IMR-90 (cell line): ENCODE measurements around the gene SOS1. TPM values are rescaled to one million over a fixed set of nuclear protein-coding genes. Genes with fewer than 3 reads are reported as not detected.

Experiments
- ATAC-seq: fragments of 200-7000 bp; cut with Tn5 transposase; 2 replicates; pipeline ENCODE4 v1.9.1; 2020; ENCODE audit warnings: low read depth, mild to moderate bottlenecking, moderate library complexity
- BruUV-seq: library from RNA; stranded (reverse); fragments of 400-500 nt; replicated peaks from 2 replicates; lab custom pipeline; 2021; lab: Mats Ljungman, UMichigan
- CTCF ChIA-PET: fragments of 300-600 bp; formaldehyde crosslinking; extraction: SDS; loops from one replicate; lab custom pipeline; 2021; ENCODE audit warnings: antibody characterized with exemption; lab: Yijun Ruan, JAX
- POLR2A ChIA-PET: fragments of 300-600 bp; sonication (Branson Sonifier 250); formaldehyde crosslinking; loops from one replicate; lab custom pipeline; 2022; ENCODE audit warnings: antibody characterized with exemption; ENCODE audit not compliant: unreplicated experiment; lab: Charles Lee
- DNase-seq: peaks from one replicate; pipeline ENCODE4 v3.0.0; 2013
- H2AFZ ChIP-seq: replicated peaks from 2 replicates; pipeline ENCODE3; 2013; ENCODE audit warnings: low read length, mild to moderate bottlenecking; ENCODE audit not compliant: poor library complexity
- H2AK5ac ChIP-seq: 2 replicates; pipeline ENCODE4 v1.6.1; 2013; ENCODE audit warnings: low read depth, low read length, inconsistent platforms
- H2AK9ac ChIP-seq: replicated peaks from 2 replicates; pipeline ENCODE3; 2013; ENCODE audit warnings: mild to moderate bottlenecking, low read depth, low read length, moderate library complexity; ENCODE audit not compliant: poor library complexity
- H2BK120ac ChIP-seq: 2 replicates; pipeline ENCODE4 v1.6.1; 2013; ENCODE audit warnings: low read depth, low read length, inconsistent platforms
- H2BK15ac ChIP-seq: 3 replicates; pipeline ENCODE4 v1.6.1; 2013; ENCODE audit warnings: low read depth, low read length, inconsistent platforms
- H2BK20ac ChIP-seq: 2 replicates; pipeline ENCODE4 v1.6.1; 2013; ENCODE audit warnings: low read depth, mild to moderate bottlenecking, inconsistent platforms, low read length, moderate library complexity
- H2BK5ac ChIP-seq: 2 replicates; pipeline ENCODE4 v1.6.1; 2013; ENCODE audit warnings: mild to moderate bottlenecking, low read depth, low read length, inconsistent platforms; ENCODE audit not compliant: poor library complexity, severe bottlenecking
- H3K14ac ChIP-seq: replicated peaks from 2 replicates; pipeline ENCODE4 v1.6.1; 2013; ENCODE audit warnings: low read depth, low read length, inconsistent platforms
- H3K18ac ChIP-seq: 2 replicates; pipeline ENCODE4 v1.6.1; 2013; ENCODE audit warnings: low read depth, low read length, control low read depth
- H3K23ac ChIP-seq: 2 replicates; pipeline ENCODE4 v1.6.1; 2013; ENCODE audit warnings: low read depth, low read length, inconsistent platforms
- H3K27ac ChIP-seq: 2 replicates; pipeline ENCODE4 v1.5.1; 2013; ENCODE audit warnings: mild to moderate bottlenecking, control low read depth, low read length; ENCODE audit not compliant: insufficient read depth
- H3K27me3 ChIP-seq: 2 replicates; pipeline ENCODE4 v1.6.1; 2013; ENCODE audit warnings: low read length; ENCODE audit not compliant: control insufficient read depth, insufficient read depth
- H3K36me3 ChIP-seq: 2 replicates; pipeline ENCODE4 v1.6.1; 2013; ENCODE audit warnings: low read length, mixed read lengths; ENCODE audit not compliant: control insufficient read depth, insufficient read depth
- H3K4ac ChIP-seq: 2 replicates; pipeline ENCODE4 v1.6.1; 2013; ENCODE audit warnings: low read depth, low read length, inconsistent platforms
- H3K4me1 ChIP-seq: 2 replicates; pipeline ENCODE4 v1.6.1; 2013; ENCODE audit warnings: low read length, mixed read lengths; ENCODE audit not compliant: control insufficient read depth, insufficient read depth
- H3K4me2 ChIP-seq: 2 replicates; pipeline ENCODE4 v1.6.1; 2013; ENCODE audit warnings: low read depth, mild to moderate bottlenecking, control low read depth, low read length, moderate library complexity
- H3K4me3 ChIP-seq: 2 replicates; pipeline ENCODE4 v1.5.1; 2013; ENCODE audit warnings: low read depth, mild to moderate bottlenecking, control low read depth, low read length, moderate library complexity; ENCODE audit not compliant: insufficient read depth
- H3K56ac ChIP-seq: 2 replicates; pipeline ENCODE4 v1.6.1; 2013; ENCODE audit warnings: low read length, inconsistent platforms; ENCODE audit not compliant: insufficient read depth; ENCODE audit errors: extremely low read depth
- H3K79me1 ChIP-seq, 2 experiments: 2 replicates each; pipeline ENCODE4 v1.6.1; 2013; ENCODE audit warnings: low read length in 2 of 2, inconsistent platforms in 1 of 2, low read depth in 1 of 2
- H3K9ac ChIP-seq: 2 replicates; pipeline ENCODE4 v1.6.1; 2013; ENCODE audit warnings: low read depth, low read length, control low read depth
- H3K9me1 ChIP-seq: 2 replicates; pipeline ENCODE4 v1.6.1; 2013; ENCODE audit warnings: low read length, inconsistent platforms; ENCODE audit not compliant: insufficient read depth
- H3K9me3 ChIP-seq: 2 replicates; pipeline ENCODE4 v1.6.1; 2013; ENCODE audit warnings: low read length; ENCODE audit not compliant: control insufficient read depth, insufficient read depth
- H4K20me1 ChIP-seq: 2 replicates; pipeline ENCODE4 v1.6.1; 2013; ENCODE audit warnings: low read length, inconsistent platforms; ENCODE audit not compliant: insufficient read depth
- H4K5ac ChIP-seq: 2 replicates; pipeline ENCODE4 v1.6.1; 2013; ENCODE audit warnings: mild to moderate bottlenecking, low read depth, low read length, control low read depth
- H4K8ac ChIP-seq, 2 experiments: 2 replicates each; pipeline ENCODE4 v1.6.1; 2013; ENCODE audit warnings: low read depth in 2 of 2, low read length in 2 of 2, control low read depth in 1 of 2, inconsistent platforms in 1 of 2
- H4K91ac ChIP-seq: 2 replicates; pipeline ENCODE4 v1.6.1; 2013; ENCODE audit warnings: low read depth, low read length, inconsistent platforms; ENCODE audit not compliant: insufficient read depth
- BHLHE40 ChIP-seq: fragments of 150-350 bp; IDR thresholded peaks from 2 replicates; pipeline ENCODE4 v1.6.1; 2016; ENCODE audit warnings: mild to moderate bottlenecking, low read depth, low read length
- CEBPB ChIP-seq: IDR thresholded peaks from 2 replicates; pipeline ENCODE4 v1.6.1; 2012; ENCODE audit warnings: low read depth, low read length, improper control_type of control experiment
- CHD1 ChIP-seq: IDR thresholded peaks from 2 replicates; pipeline ENCODE4 v1.6.1; 2012; ENCODE audit warnings: low read depth, low read length, improper control_type of control experiment
- FOS ChIP-seq: fragments of 150-350 bp; IDR thresholded peaks from 2 replicates; pipeline ENCODE4 v1.6.1; 2016; ENCODE audit warnings: low read depth, low read length
- MAFK ChIP-seq: IDR thresholded peaks from 2 replicates; pipeline ENCODE4 v1.6.1; 2012; ENCODE audit warnings: low read depth, low read length, improper control_type of control experiment
- MAZ ChIP-seq: IDR thresholded peaks from 2 replicates; pipeline ENCODE4 v1.6.1; 2012; ENCODE audit warnings: low read depth, mild to moderate bottlenecking, low read length, improper control_type of control experiment, moderate library complexity, borderline replicate concordance
- MXI1 ChIP-seq: IDR thresholded peaks from 2 replicates; pipeline ENCODE4 v1.6.1; 2012; ENCODE audit warnings: low read depth, mild to moderate bottlenecking, low read length, moderate library complexity, borderline replicate concordance
- POLR2A ChIP-seq: IDR thresholded peaks from 2 replicates; pipeline ENCODE4 v1.6.1; 2012; ENCODE audit warnings: mild to moderate bottlenecking, low read depth, low read length
- RCOR1 ChIP-seq: IDR thresholded peaks from 2 replicates; pipeline ENCODE4 v1.6.1; 2012; ENCODE audit warnings: mild to moderate bottlenecking, low read length, improper control_type of control experiment; ENCODE audit not compliant: insufficient replicate concordance
- RFX5 ChIP-seq: IDR thresholded peaks from 2 replicates; pipeline ENCODE4 v1.8.0; 2012; ENCODE audit warnings: low read depth, mild to moderate bottlenecking, low read length, moderate library complexity
- SMC3 ChIP-seq: fragments of 150-350 bp; IDR thresholded peaks from 2 replicates; pipeline ENCODE4 v1.6.1; 2016; ENCODE audit warnings: low read depth, mild to moderate bottlenecking, antibody characterized with exemption, low read length, moderate library complexity
- USF2 ChIP-seq: fragments of 150-350 bp; IDR thresholded peaks from 2 replicates; pipeline ENCODE4 v1.6.1; 2017; ENCODE audit warnings: mild to moderate bottlenecking, antibody characterized with exemption, low read length, low read depth
- WGBS, 2 experiments: methylation state at CpG; one replicate each; pipeline versions ENCODE4 v1.1.5 to v1.1.7; 2013; ENCODE audit warnings: missing lambda C conversion rate in 2 of 2; ENCODE audit not compliant: insufficient read length in 1 of 2; ENCODE audit errors: extremely low coverage in 2 of 2; 5-methylcytosine and 5-hydroxymethylcytosine counted together
- dilution Hi-C: fragments of 300-500 bp; cut with HindIII; formaldehyde crosslinking; loops from one replicate; pipeline ENCODE4 v1.14.3; 2018; ENCODE audit warnings: low sequenced_read_pairs; ENCODE audit not compliant: unreplicated experiment
- in situ Hi-C: fragments of 300-500 bp; cut with MboI; formaldehyde crosslinking; loops from 3 replicates; pipeline ENCODE4 v1.14.3; 2019; ENCODE audit warnings: low sequenced_read_pairs, inconsistent platforms, mixed read lengths
- intact Hi-C: fragments of 100-400 bp; cut with micrococcal nuclease; formaldehyde crosslinking; loops from 2 replicates; pipeline ENCODE4 v1.10.0; 2022
- polyA plus RNA-seq, 3 experiments: library from polyadenylated mRNA; depleted of rRNA; stranded (reverse); fragments of >200 nt; gene quantifications; 2 replicates each; pipeline ENCODE4 v1.2.3, GENCODE V29; 2012; ENCODE audit warnings: low replicate concordance in 1 of 3
- total RNA-seq: library from RNA; depleted of rRNA; stranded (reverse); fragments of >200 nt; gene quantifications from 2 replicates; pipeline ENCODE4 v1.2.3, GENCODE V29; 2012
- TF ChIP-seq, protein P1 (sequence below): fragments of 150-350 bp; IDR thresholded peaks from 2 replicates; pipeline ENCODE4 v1.6.1; 2016; ENCODE audit warnings: low read depth, mild to moderate bottlenecking, low read length, moderate library complexity, borderline replicate concordance
- TF ChIP-seq, protein P2 (sequence below): conservative IDR thresholded peaks from 2 replicates; pipeline ENCODE4 v1.5.1; 2012; ENCODE audit warnings: mild to moderate bottlenecking, low read depth, low read length, improper control_type of control experiment

The SOS1 gene
- total and polyA plus RNA-seq, 2 of the 4 experiments (the other 2 are of a cell fraction): 8.2 to 11.2 TPM

- dilution Hi-C loops (no loop called here), intact Hi-C loops (no loop called here), in situ Hi-C loops (no loop called here)
- TF ChIP-seq, protein P1, sequence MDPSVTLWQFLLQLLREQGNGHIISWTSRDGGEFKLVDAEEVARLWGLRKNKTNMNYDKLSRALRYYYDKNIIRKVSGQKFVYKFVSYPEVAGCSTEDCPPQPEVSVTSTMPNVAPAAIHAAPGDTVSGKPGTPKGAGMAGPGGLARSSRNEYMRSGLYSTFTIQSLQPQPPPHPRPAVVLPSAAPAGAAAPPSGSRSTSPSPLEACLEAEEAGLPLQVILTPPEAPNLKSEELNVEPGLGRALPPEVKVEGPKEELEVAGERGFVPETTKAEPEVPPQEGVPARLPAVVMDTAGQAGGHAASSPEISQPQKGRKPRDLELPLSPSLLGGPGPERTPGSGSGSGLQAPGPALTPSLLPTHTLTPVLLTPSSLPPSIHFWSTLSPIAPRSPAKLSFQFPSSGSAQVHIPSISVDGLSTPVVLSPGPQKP: no peak
- TF ChIP-seq FOS: no peak
- TF ChIP-seq POLR2A: no peak
- no peak for TF ChIP-seq MAZ
- TF ChIP-seq MAFK: no peak
- no peak for TF ChIP-seq RFX5
- TF ChIP-seq RCOR1: no peak
- TF ChIP-seq MXI1: no peak
- no peak for TF ChIP-seq CHD1
- TF ChIP-seq BHLHE40: no peak
- TF ChIP-seq USF2: no peak
- no peak for TF ChIP-seq SMC3
- no peak for TF ChIP-seq CEBPB
- TF ChIP-seq, protein P2, sequence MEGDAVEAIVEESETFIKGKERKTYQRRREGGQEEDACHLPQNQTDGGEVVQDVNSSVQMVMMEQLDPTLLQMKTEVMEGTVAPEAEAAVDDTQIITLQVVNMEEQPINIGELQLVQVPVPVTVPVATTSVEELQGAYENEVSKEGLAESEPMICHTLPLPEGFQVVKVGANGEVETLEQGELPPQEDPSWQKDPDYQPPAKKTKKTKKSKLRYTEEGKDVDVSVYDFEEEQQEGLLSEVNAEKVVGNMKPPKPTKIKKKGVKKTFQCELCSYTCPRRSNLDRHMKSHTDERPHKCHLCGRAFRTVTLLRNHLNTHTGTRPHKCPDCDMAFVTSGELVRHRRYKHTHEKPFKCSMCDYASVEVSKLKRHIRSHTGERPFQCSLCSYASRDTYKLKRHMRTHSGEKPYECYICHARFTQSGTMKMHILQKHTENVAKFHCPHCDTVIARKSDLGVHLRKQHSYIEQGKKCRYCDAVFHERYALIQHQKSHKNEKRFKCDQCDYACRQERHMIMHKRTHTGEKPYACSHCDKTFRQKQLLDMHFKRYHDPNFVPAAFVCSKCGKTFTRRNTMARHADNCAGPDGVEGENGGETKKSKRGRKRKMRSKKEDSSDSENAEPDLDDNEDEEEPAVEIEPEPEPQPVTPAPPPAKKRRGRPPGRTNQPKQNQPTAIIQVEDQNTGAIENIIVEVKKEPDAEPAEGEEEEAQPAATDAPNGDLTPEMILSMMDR: no peak
- Histone ChIP-seq H3K18ac (no peak overlapping the region), H3K27me3 (no peaks in the 10 kb centered on the region), H4K20me1 (no peaks in the 10 kb centered on the region), H2AFZ (no peak overlapping the region), H4K8ac (no peak overlapping the region), H2AK5ac (no peak overlapping the region), H3K23ac (no peak overlapping the region), H2BK20ac (no peak overlapping the region), H3K79me1 (no peaks in the 10 kb centered on the region), H3K56ac (no peak overlapping the region), H4K91ac (no peak overlapping the region), H3K4me2 (0 out of 2 replicates have a peak overlapping the region, but pooled peaks have one; percentile 13), H3K36me3 (no peaks in the 10 kb centered on the region), H2AK9ac (no peak overlapping the region), H4K5ac (no peak overlapping the region), H2BK5ac (no peak overlapping the region), H3K4me3 (no peak overlapping the region), H3K9me1 (no peaks in the 10 kb centered on the region), H2BK120ac (no peak overlapping the region), H3K14ac (no peak overlapping the region), H3K4me1 (no peaks in the 10 kb centered on the region; the same call in 1 of the 2 replicates), H2BK15ac (no peak overlapping the region), H3K27ac (no peak overlapping the region), H3K9ac (no peak overlapping the region), H3K4ac (no peak overlapping the region), H3K9me3 (no peaks in the 10 kb centered on the region)
- peak; percentile 41 for DNase-seq
- no CpG with 5 or more reads among the region's 1 CpG for WGBS, 2 experiments
- no TSS peak for BruUV-seq
- ChIA-PET CTCF (no interaction called here), POLR2A (no interaction called here)
- peak; percentile 64 for ATAC-seq
Observed at GRCh38 chr2:39153312-39153711, 32.5 kb upstream of the SOS1 start.
